Upper lobe of left lung (tissue), 6 donors: Measurements from ENCODE around the gene CABYR. TPM values are rescaled to one million over a fixed set of nuclear protein-coding genes. Genes with fewer than 3 reads are reported as not detected.

ENCODE experiments used
- ATAC-seq, 2 donors: fragments of 200-7000 bp; cut with Tn5 transposase; one replicate each; pipeline ENCODE4 v1.9.1; 2022; ENCODE audit warnings: mild to moderate bottlenecking in 2 of 2, moderate library complexity in 2 of 2; ENCODE audit not compliant: low FRiP score in 2 of 2
- DNase-seq, 2 donors: peaks; one replicate each; pipeline ENCODE4 v3.0.0-alpha.2; 2019 to 2020
- H3K27ac ChIP-seq, 4 donors: fragments of 200-600 bp; sonication (generic); one replicate each; pipeline ENCODE4 v1.5.1; 2016 to 2019
- H3K27me3 ChIP-seq, 4 donors: fragments of 200-600 bp; sonication (generic); one replicate each; pipeline ENCODE4 v1.5.1; 2017 to 2019
- H3K36me3 ChIP-seq, 4 donors: fragments of 200-600 bp; sonication (generic); one replicate each; pipeline ENCODE4 v1.5.1; 2016 to 2019
- H3K4me1 ChIP-seq, 4 donors: fragments of 200-600 bp; sonication (generic); one replicate each; pipeline ENCODE4 v1.5.1; 2018 to 2019
- H3K4me3 ChIP-seq, 4 donors: fragments of 200-600 bp; sonication (generic); one replicate each; pipeline ENCODE4 v1.5.1; 2017 to 2019; ENCODE audit warnings: mild to moderate bottlenecking in 2 of 4, moderate library complexity in 1 of 4
- H3K9me3 ChIP-seq, 4 donors: fragments of 200-600 bp; sonication (generic); one replicate each; pipeline ENCODE4 v1.5.1; 2018 to 2019
- CTCF ChIP-seq, 6 experiments: fragments of 450-650 bp in 4 of 6; fragments of 200-600 bp in 2 of 6; sonication (generic) in 2 of 6; IDR thresholded peaks; one replicate each; pipeline ENCODE4 v1.5.1; 2016 to 2019; ENCODE audit warnings: antibody characterized with exemption in 6 of 6
- EP300 ChIP-seq, 4 donors: sonication (generic); formaldehyde crosslinking; IDR thresholded peaks; one replicate each; pipeline ENCODE4 v1.5.1; 2017; ENCODE audit warnings: antibody characterized with exemption in 4 of 4, control low read depth in 2 of 4
- POLR2A ChIP-seq, 4 donors: fragments of 450-650 bp; IDR thresholded peaks; one replicate each; pipeline ENCODE4 v1.5.1; 2016 to 2017; ENCODE audit warnings: antibody characterized with exemption in 4 of 4, mild to moderate bottlenecking in 2 of 4
- POLR2AphosphoS5 ChIP-seq, 2 donors: sonication (generic); formaldehyde crosslinking; IDR thresholded peaks; one replicate each; pipeline ENCODE4 v1.5.1; 2017; ENCODE audit warnings: antibody characterized with exemption in 2 of 2
- WGBS, 2 donors: methylation state at CpG; one replicate each; pipeline ENCODE4 v1.1.5; 2017 to 2018; 5-methylcytosine and 5-hydroxymethylcytosine counted together
- total RNA-seq, 6 donors: library from RNA; depleted of rRNA in 4 of 6; stranded (reverse); fragments of >200 nt in 4 of 6; gene quantifications; one replicate each; pipeline versions ENCODE4 v1.1.0 to v1.2.1, GENCODE V29; 2016 to 2021
- donor health status: DM: no; HTN: no; CAD: no; lungs with moderate emphysema.
- donor health status: DM: no; HTN: yes; CAD: no; lungs with severe emphysema.

The CABYR gene, protein sequence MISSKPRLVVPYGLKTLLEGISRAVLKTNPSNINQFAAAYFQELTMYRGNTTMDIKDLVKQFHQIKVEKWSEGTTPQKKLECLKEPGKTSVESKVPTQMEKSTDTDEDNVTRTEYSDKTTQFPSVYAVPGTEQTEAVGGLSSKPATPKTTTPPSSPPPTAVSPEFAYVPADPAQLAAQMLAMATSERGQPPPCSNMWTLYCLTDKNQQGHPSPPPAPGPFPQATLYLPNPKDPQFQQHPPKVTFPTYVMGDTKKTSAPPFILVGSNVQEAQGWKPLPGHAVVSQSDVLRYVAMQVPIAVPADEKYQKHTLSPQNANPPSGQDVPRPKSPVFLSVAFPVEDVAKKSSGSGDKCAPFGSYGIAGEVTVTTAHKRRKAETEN
- total RNA-seq, result 1 to 10 TPM in 3 of 6 donors, under 1 TPM in 1, not detected in 2; 0.51 to 3.1 (median 2.1) TPM

- Histone ChIP-seq H3K27ac (peak within 1 kb of the TSS in 2 of 4 donors; percentile 19 to 32), H3K4me3 (peak within 1 kb of the TSS in 3 of 4 donors; percentile 45 to 56 (median 46)), H3K27me3 (peaks cover 0 to 3% (median 0%) of the 10 kb centered on the region in 4 donors), H3K36me3 (no peaks in the 10 kb centered on the region), H3K9me3 (no peaks in the 10 kb centered on the region), H3K4me1 (peaks cover 3 to 18% (median 10%) of the 10 kb centered on the region in 4 donors)
- DNase-seq, result peak; percentile 67 to 95
- 5 to 19% methylated on average over 19 to 59 of the region's 63 CpGs for WGBS, 2 donors
- peak in 1 of 2 donors; percentile 56 for TF ChIP-seq POLR2AphosphoS5 (IDR thresholded peaks at IDR 0.05)
- TF ChIP-seq CTCF (IDR thresholded peaks at IDR 0.05), result no peak
- peak in 1 of 4 donors; percentile 40 for TF ChIP-seq POLR2A (IDR thresholded peaks at IDR 0.05)
- peak; percentile 74 to 95 for ATAC-seq
These were observed at the start of gene CABYR for GRCh38 chr18:24138789-24139616. CABYR (plus strand) TSS chr18:24139062; CDS start chr18:24143115, 4,053 bp downstream.

GRCh38 chr18:24089076-24089475 lies 49.8 kb upstream of the CABYR start:
- Histone ChIP-seq H3K27ac (no peak overlapping the region), H3K36me3 (no peaks in the 10 kb centered on the region), H3K4me3 (no peak overlapping the region), H3K9me3 (no peaks in the 10 kb centered on the region), H3K4me1 (no peaks in the 10 kb centered on the region), H3K27me3 (no peaks in the 10 kb centered on the region)
- ATAC-seq (no peak), DNase-seq (no peak)
- TF ChIP-seq POLR2A (IDR thresholded peaks at IDR 0.05), result no peak
- no peak for TF ChIP-seq POLR2AphosphoS5 (IDR thresholded peaks at IDR 0.05)
- WGBS, 2 donors, result 52 to 62% methylated on average over 4 of the region's 4 CpGs

DNA sequence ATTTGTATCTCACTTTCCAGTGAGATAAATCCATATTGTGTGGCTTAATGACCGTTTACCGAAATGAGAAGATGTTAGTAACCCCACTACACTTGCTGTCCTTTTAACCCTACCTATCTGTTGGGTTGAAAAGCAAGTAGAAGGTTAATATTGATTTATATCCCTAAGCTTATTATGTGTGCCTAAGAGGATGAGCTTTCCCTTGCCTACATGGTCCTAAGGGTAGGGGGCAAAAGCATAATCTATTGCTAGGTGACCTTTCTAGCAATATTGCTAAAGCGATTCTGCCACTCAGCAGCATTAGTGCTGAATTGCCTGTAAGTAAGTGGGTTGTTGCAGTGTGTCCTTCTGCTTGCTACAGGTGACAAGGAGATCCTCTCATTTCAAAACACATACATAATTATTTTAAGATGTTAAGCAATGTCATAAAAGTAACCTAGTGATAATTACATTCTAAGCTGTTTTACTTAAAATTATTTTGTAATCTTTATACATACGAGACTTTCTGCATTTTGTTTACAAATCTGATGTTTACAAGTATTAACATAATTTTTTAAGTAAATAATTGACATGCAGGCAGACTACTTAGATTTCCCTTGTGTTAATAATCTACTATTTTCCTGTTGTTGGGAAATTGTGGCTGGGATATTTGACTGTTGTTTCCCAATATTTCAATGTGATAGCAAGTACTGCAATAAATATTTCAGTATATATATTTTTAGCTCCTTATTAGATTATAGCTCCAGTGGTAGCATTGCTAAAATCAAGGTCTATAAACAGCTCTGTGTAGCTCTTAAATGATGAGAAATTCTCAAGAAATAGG lies 49.1 kb upstream of the CABYR start:
- Histone ChIP-seq H3K4me1 (no peaks in the 10 kb centered on the region), H3K27ac (no peak overlapping the region), H3K9me3 (no peaks in the 10 kb centered on the region), H3K4me3 (no peak overlapping the region), H3K36me3 (no peaks in the 10 kb centered on the region), H3K27me3 (no peaks in the 10 kb centered on the region)
- WGBS, 2 donors, result 75 to 76% methylated on average over 4 of the region's 4 CpGs
- no peak for DNase-seq
- no peak for ATAC-seq
- no peak for TF ChIP-seq POLR2AphosphoS5 (IDR thresholded peaks at IDR 0.05)
- TF ChIP-seq POLR2A (IDR thresholded peaks at IDR 0.05), result no peak
- no peak for TF ChIP-seq EP300 (IDR thresholded peaks at IDR 0.05)
- TF ChIP-seq CTCF (IDR thresholded peaks at IDR 0.05), result no peak

GRCh38 chr18:24090876-24091275 lies 48.0 kb upstream of the CABYR start:
- no peak overlapping the region for H3K27ac ChIP-seq
- no peaks in the 10 kb centered on the region for H3K4me1 ChIP-seq
- no peaks in the 10 kb centered on the region for H3K36me3 ChIP-seq
- no peak overlapping the region for H3K4me3 ChIP-seq
- no peak for TF ChIP-seq POLR2AphosphoS5 (IDR thresholded peaks at IDR 0.05)
- TF ChIP-seq CTCF (IDR thresholded peaks at IDR 0.05), result no peak
- no peak for TF ChIP-seq EP300 (IDR thresholded peaks at IDR 0.05)
- TF ChIP-seq POLR2A (IDR thresholded peaks at IDR 0.05), result no peak
- ATAC-seq (no peak), DNase-seq (no peak)
- no peaks in the 10 kb centered on the region for H3K9me3 ChIP-seq
- WGBS, 2 donors, result 98 to 100% methylated on average over 13 of the region's 13 CpGs
- no peaks in the 10 kb centered on the region for H3K27me3 ChIP-seq
